OCI-LY7 (cell line): Measurements from ENCODE around the gene FUNDC2. TPM values are rescaled to one million over a fixed set of nuclear protein-coding genes. Genes with fewer than 3 reads are reported as not detected.

Experiments
- BruUV-seq: library from RNA; stranded (reverse); fragments of 400-500 nt; replicated peaks from 2 replicates; lab custom pipeline; 2021; lab: Mats Ljungman, UMichigan
- CTCF ChIA-PET: fragments of 300-600 bp; sonication (Branson Sonifier 250); formaldehyde crosslinking; loops from one replicate; lab custom pipeline; 2022; ENCODE audit warnings: antibody characterized with exemption; ENCODE audit not compliant: unreplicated experiment; lab: Charles Lee
- POLR2A ChIA-PET: fragments of 300-600 bp; sonication (Branson Sonifier 250); formaldehyde crosslinking; loops from one replicate; lab custom pipeline; 2022; ENCODE audit warnings: antibody characterized with exemption; lab: Charles Lee
- DNase-seq: peaks from one replicate; pipeline ENCODE4 v3.0.0-alpha.2; 2015; ENCODE audit warnings: low spot score
- H2AFZ ChIP-seq: fragments of 200-600 bp; sonication (generic), shearing (Covaris generic); 2 replicates; pipeline ENCODE4 v1.6.1; 2014; ENCODE audit warnings: mild to moderate bottlenecking, antibody characterized with exemption, low read length, moderate library complexity
- H3K27ac ChIP-seq: fragments of 200-600 bp; sonication (generic); 2 replicates; pipeline ENCODE4 v1.5.1; 2014; ENCODE audit warnings: mixed run types, low read depth, mild to moderate bottlenecking, moderate library complexity, low read length, inconsistent platforms; ENCODE audit not compliant: poor library complexity, severe bottlenecking
- H3K36me3 ChIP-seq: fragments of 200-600 bp; sonication (generic); 2 replicates; pipeline ENCODE4 v1.6.1; 2014; ENCODE audit warnings: mild to moderate bottlenecking, antibody characterized with exemption, low read length, moderate library complexity, mixed read lengths; ENCODE audit not compliant: insufficient read depth
- H3K4me1 ChIP-seq: fragments of 200-600 bp; sonication (generic); 2 replicates; pipeline ENCODE4 v1.5.1; 2014; ENCODE audit warnings: mild to moderate bottlenecking, low read length; ENCODE audit not compliant: insufficient read depth, poor library complexity, severe bottlenecking
- H3K4me2 ChIP-seq: fragments of 200-600 bp; sonication (generic); 2 replicates; pipeline ENCODE4 v1.6.1; 2014; ENCODE audit warnings: mild to moderate bottlenecking, low read length
- H3K4me3 ChIP-seq: fragments of 200-600 bp; sonication (generic); 2 replicates; pipeline ENCODE4 v1.5.1; 2014; ENCODE audit warnings: mild to moderate bottlenecking, low read depth, low read length; ENCODE audit not compliant: poor library complexity, severe bottlenecking
- H3K79me2 ChIP-seq: fragments of 200-600 bp; sonication (generic); 2 replicates; pipeline ENCODE4 v1.6.1; 2016; ENCODE audit warnings: low read depth, mild to moderate bottlenecking, low read length, moderate library complexity, mixed read lengths; ENCODE audit not compliant: insufficient read depth
- H3K9me2 ChIP-seq: fragments of 200-600 bp; sonication (generic); 2 replicates; pipeline ENCODE4 v1.6.1; 2016; ENCODE audit warnings: mild to moderate bottlenecking, low read length, mixed read lengths; ENCODE audit not compliant: insufficient read depth
- H3K9me3 ChIP-seq: fragments of 200-600 bp; sonication (generic); 2 replicates; pipeline ENCODE4 v1.6.1; 2014; ENCODE audit warnings: mild to moderate bottlenecking, mixed run types, low read length, mixed read lengths
- H4K20me1 ChIP-seq: fragments of 200-600 bp; sonication (generic); 2 replicates; pipeline ENCODE4 v1.6.1; 2014; ENCODE audit warnings: mild to moderate bottlenecking, antibody characterized with exemption, low read length, moderate library complexity, mixed read lengths; ENCODE audit not compliant: insufficient read depth
- CTCF ChIP-seq: fragments of 200-600 bp; sonication (generic); conservative IDR thresholded peaks from 2 replicates; pipeline ENCODE4 v1.5.1; 2014; ENCODE audit warnings: mild to moderate bottlenecking, antibody characterized with exemption, low read length, moderate library complexity, mixed read lengths
- EZH2phosphoT487 ChIP-seq: fragments of 200-600 bp; sonication (generic); IDR thresholded peaks from 2 replicates; pipeline ENCODE4 v1.6.1; 2018; ENCODE audit warnings: low read depth, borderline replicate concordance, mild to moderate bottlenecking, mixed run types, antibody characterized with exemption, low read length, moderate library complexity, mixed read lengths
- intact Hi-C: fragments of 100-400 bp; cut with micrococcal nuclease; formaldehyde crosslinking; loops from one replicate; pipeline ENCODE4 v1.10.0; 2022; ENCODE audit not compliant: unreplicated experiment
- total RNA-seq, 2 experiments: library from RNA; depleted of rRNA in 1 of 2; stranded (reverse); fragments of >200 nt in 1 of 2; shearing (Covaris generic) in 1 of 2; gene quantifications; 2 replicates each; pipeline ENCODE4 v1.2.3, GENCODE V29; 2014 to 2022

Gene FUNDC2
- total RNA-seq, 2 experiments from 2014 or later: 37.2 to 50.0 TPM

DNA sequence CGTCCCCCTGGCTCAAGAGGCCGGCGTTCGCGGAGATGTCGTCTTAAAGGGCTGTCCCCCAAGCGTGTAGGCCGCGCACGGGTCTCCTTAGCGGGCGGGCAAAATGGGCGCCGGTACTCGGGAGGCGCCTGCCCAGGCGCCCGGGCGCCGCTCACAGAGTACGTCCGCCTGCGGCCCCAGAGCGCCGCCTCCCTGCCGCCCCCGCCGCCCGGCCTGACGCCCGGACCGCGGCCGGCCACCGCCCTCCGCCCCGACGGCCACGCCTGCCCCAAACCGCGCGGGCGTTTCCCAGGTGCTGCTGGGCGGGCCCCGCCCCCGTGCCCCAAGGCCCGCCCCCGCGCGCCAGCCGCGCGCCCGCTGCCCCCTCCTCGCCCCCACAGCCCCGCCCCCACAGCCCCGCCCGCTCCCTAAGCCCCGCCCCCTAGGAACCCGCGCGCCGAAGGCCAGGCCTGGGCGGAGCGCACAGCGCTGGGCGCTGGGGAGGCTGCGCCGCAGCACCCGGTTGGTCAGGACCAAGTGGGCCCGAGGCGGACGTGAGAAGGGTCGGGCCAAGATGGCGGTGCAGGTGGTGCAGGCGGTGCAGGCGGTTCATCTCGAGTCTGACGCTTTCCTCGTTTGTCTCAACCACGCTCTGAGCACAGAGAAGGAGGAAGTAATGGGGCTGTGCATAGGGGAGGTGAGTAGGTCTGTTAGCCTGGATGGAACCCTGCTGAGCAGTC lies 44.5 kb downstream of the FUNDC2 start, which contains the start of the genes BRCC3, CMC4 and MTCP1:
TSS of gene BRCC3 (plus strand) at position 534 of the 719 bp plus-strand sequence. CDS start at position 554, 20 bp downstream.
TSS of gene CMC4 (minus strand) at position 162 of the 719 bp plus-strand sequence. CDS start 7,113 bp downstream, outside the sequence.
TSS of gene MTCP1 (minus strand) at position 162 of the 719 bp plus-strand sequence. CDS start 5,126 bp downstream, outside the sequence.
- H3K4me2 ChIP-seq: peak within 1 kb of the TSS; percentile 90
- H3K9me3 ChIP-seq: no peaks in the 10 kb centered on the region
- H3K27ac ChIP-seq: peak within 1 kb of the TSS; percentile 81
- H3K79me2 ChIP-seq: peaks cover 58% of the 10 kb centered on the region
- no peaks in the 10 kb centered on the region for H4K20me1 ChIP-seq
- peak within 1 kb of the TSS; percentile 95 for H3K4me3 ChIP-seq
- CTCF ChIA-PET: interaction anchor here (1.0 kb wide), 1 partner anchor 18 kb away, joined by 3 read pairs; no protein-coding TSS in a partner anchor
- peaks cover 34% of the 10 kb centered on the region for H3K36me3 ChIP-seq
- peak; percentile 87 for DNase-seq
- H3K4me1 ChIP-seq: peaks cover 33% of the 10 kb centered on the region
- no TSS peak for BruUV-seq
- intact Hi-C loops: loop anchor here (1.0 kb wide), 1 partner anchor 44 kb away; no protein-coding TSS in a partner anchor
- H2AFZ ChIP-seq: peak within 1 kb of the TSS; percentile 91
- TF ChIP-seq CTCF: no peak
- H3K9me2 ChIP-seq: no peaks in the 10 kb centered on the region
- POLR2A ChIA-PET: interaction anchor here (0.7 to 1.1 kb wide), 2 partner anchors 44 kb away, joined by 3 to 4 read pairs; partner anchors contain the start of gene FUNDC2

GRCh38 chrX:155071694-155072280 lies 45.1 kb downstream of the FUNDC2 start:
- ChIA-PET POLR2A (interaction anchor here (0.7 kb wide), 1 partner anchor 45 kb away, joined by 3 read pairs; the partner anchor contains the start of gene FUNDC2), CTCF (no interaction called here)
- no peaks in the 10 kb centered on the region for H3K9me3 ChIP-seq
- TSS peak; percentile 70 for BruUV-seq
- peak overlapping the region; percentile 95 for H3K4me3 ChIP-seq
- intact Hi-C loops: loop anchor here (1.0 kb wide), 1 partner anchor 44 kb away; no protein-coding TSS in a partner anchor
- H3K79me2 ChIP-seq: peaks cover 58% of the 10 kb centered on the region
- no peaks in the 10 kb centered on the region for H3K9me2 ChIP-seq
- H3K4me2 ChIP-seq: peak overlapping the region; percentile 84
- H3K27ac ChIP-seq: peak overlapping the region; percentile 77
- peak; percentile 31 for DNase-seq
- peaks cover 33% of the 10 kb centered on the region for H3K4me1 ChIP-seq
- TF ChIP-seq CTCF (no peak), EZH2phosphoT487 (no peak)
- H4K20me1 ChIP-seq: no peaks in the 10 kb centered on the region
- H2AFZ ChIP-seq: peak overlapping the region; percentile 65; the same call in 1 of the 2 replicates
- peaks cover 37% of the 10 kb centered on the region for H3K36me3 ChIP-seq
